Aorta (tissue), 5 donors: ENCODE results near the gene DENND10. TPM values are rescaled to one million over a fixed set of nuclear protein-coding genes. Genes with fewer than 3 reads are reported as not detected.

Experiments
- ATAC-seq: fragments of 200-7000 bp; cut with Tn5 transposase; one replicate; pipeline ENCODE4 v1.9.1; 2022; ENCODE audit warnings: moderate library complexity; ENCODE audit not compliant: low FRiP score
- DNase-seq, 2 donors: peaks; one replicate each; pipeline ENCODE4 v3.0.0-alpha.2; 2020
- H3K27ac ChIP-seq, 2 donors: one replicate each; pipeline ENCODE4 v1.5.1; 2013; ENCODE audit warnings: low read length in 2 of 2, mild to moderate bottlenecking in 2 of 2, moderate library complexity in 2 of 2, control low read depth in 1 of 2, inconsistent platforms in 1 of 2, low read depth in 1 of 2
- H3K27me3 ChIP-seq, 2 donors: one replicate each; pipeline ENCODE4 v1.6.1; 2013; ENCODE audit warnings: control low read depth in 1 of 2, low read length in 1 of 2, mild to moderate bottlenecking in 1 of 2, moderate library complexity in 1 of 2; ENCODE audit not compliant: insufficient read depth in 2 of 2, control insufficient read depth in 1 of 2
- H3K36me3 ChIP-seq, 2 donors: one replicate each; pipeline ENCODE4 v1.6.1; 2013; ENCODE audit warnings: control low read depth in 1 of 2, low read length in 1 of 2, mild to moderate bottlenecking in 1 of 2; ENCODE audit not compliant: insufficient read depth in 2 of 2, control insufficient read depth in 1 of 2
- H3K4me1 ChIP-seq, 2 donors: one replicate each; pipeline ENCODE4 v1.6.1; 2013; ENCODE audit warnings: low read length in 2 of 2, control low read depth in 1 of 2, mild to moderate bottlenecking in 1 of 2, moderate library complexity in 1 of 2; ENCODE audit not compliant: insufficient read depth in 2 of 2, control insufficient read depth in 1 of 2
- H3K4me3 ChIP-seq, 2 donors: one replicate each; pipeline ENCODE4 v1.5.1; 2013; ENCODE audit warnings: low read length in 2 of 2, control low read depth in 1 of 2, mild to moderate bottlenecking in 1 of 2
- H3K9me3 ChIP-seq: one replicate; pipeline ENCODE4 v1.6.1; 2013; ENCODE audit warnings: mild to moderate bottlenecking, low read length; ENCODE audit not compliant: control insufficient read depth
- WGBS, 2 donors: extraction: QIAGEN DNeasy Blood & Tissue Kit; methylation state at CpG; one replicate each; pipeline ENCODE4 v1.1.7; 2013; 5-methylcytosine and 5-hydroxymethylcytosine counted together
- intact Hi-C, 2 donors: fragments of 100-400 bp; cut with DNase I; formaldehyde crosslinking; loops; one replicate each; pipeline versions ENCODE4 v1.14.2 to v1.15.0; 2022
- long read RNA-seq, 2 donors: library from polyadenylated mRNA; unstranded; transcript quantifications; one replicate each; pipeline ENCODE4 v2.0.0, GENCODE V29; 2020 to 2021
- polyA plus RNA-seq, 2 donors: library from polyadenylated mRNA; stranded (reverse); fragments of 200-250 nt; gene quantifications; one replicate each; pipeline ENCODE4 v1.2.3, GENCODE V29; 2013
- total RNA-seq, 2 donors: library from RNA; stranded (reverse); fragmentation: NEBNext Ultra II Directional; extraction: Animal tissue kit (Norgen Biotek cat#: 25700); gene quantifications; one replicate each; pipeline ENCODE4 v1.2.1, GENCODE V29; 2021
- donor health status: healthy with polysubstance abuse.
- donor health status: Bipolar disorder and iron deficiency.
- donor health status: DM: no; HTN: no; CAD: no.
- donor health status: DM: no; HTN: no; CAD: no.
- donor health status: DM: yes; HTN: yes; CAD: no.

The DENND10 gene, protein sequence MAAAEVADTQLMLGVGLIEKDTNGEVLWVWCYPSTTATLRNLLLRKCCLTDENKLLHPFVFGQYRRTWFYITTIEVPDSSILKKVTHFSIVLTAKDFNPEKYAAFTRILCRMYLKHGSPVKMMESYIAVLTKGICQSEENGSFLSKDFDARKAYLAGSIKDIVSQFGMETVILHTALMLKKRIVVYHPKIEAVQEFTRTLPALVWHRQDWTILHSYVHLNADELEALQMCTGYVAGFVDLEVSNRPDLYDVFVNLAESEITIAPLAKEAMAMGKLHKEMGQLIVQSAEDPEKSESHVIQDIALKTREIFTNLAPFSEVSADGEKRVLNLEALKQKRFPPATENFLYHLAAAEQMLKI
- total RNA-seq = 10 to 100 TPM; 18.5 to 28.8 TPM
- 10 to 100 TPM; 15.2 to 28.2 TPM for polyA plus RNA-seq
- long read RNA-seq, donor 1, transcript FAM45A-201 (9 exons, 1,648 nt) = major isoform, 28 of 63 reads
- long read RNA-seq, donor 1, partial matches to known transcripts = 2 of 63 reads
- long read RNA-seq, donor 1, other reads (novel, unspliced or antisense) = 32 of 63 reads
- long read RNA-seq, donor 2, partial matches to known transcripts = 1 of 9 reads
- long read RNA-seq, donor 2, other reads (novel, unspliced or antisense) = 7 of 9 reads

DNA sequence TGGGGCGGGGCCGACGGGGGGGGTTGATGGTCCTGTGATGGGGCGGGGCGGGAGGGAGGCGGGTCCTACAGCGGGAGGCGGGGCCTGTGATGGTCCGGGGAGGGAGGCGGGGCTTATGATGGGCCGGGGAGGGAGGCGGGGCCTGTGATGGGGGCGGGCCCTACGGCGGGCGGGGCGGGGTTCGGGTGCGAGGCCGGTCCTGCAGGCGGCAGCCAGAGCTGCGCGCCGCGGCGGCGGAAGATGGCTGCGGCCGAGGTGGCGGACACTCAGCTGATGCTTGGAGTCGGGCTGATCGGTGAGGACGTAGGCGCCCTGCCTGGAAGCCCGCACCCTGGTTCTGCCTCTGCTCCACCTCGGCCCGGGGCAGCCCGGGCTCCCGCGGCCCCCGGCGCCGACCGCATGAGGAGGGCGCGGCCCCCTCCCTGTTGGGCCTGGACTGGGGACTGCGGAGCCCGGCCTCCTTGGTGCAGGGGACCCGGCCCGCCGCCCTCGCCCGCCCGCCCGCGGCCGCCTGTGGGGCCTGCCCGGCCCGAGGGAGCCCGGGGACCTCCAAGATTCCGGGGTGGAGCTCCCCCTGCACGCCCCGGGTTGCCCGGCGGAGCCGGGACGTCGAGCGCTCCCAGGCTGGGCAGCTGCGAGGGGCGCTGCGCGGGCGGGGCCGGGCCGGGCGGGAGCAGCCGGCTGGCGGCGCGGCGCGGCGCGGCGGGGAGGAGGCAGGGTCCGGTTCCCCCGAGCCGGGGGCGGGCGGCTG lies at the start of gene DENND10:
TSS of gene DENND10 (plus strand) at position 211 of the 751 bp plus-strand sequence. CDS start at position 241, 30 bp downstream.
- peak; percentile 83 to 95 for DNase-seq
- H3K27ac ChIP-seq = no peak within 1 kb of the TSS
- H3K4me3 ChIP-seq = peak within 1 kb of the TSS; percentile 43 to 80
- no peaks in the 10 kb centered on the region for H3K36me3 ChIP-seq
- peak; percentile 95 for ATAC-seq
- no peaks in the 10 kb centered on the region for H3K9me3 ChIP-seq
- H3K4me1 ChIP-seq = no peaks in the 10 kb centered on the region
- peaks cover 0 to 2% of the 10 kb centered on the region in 2 donors for H3K27me3 ChIP-seq
- intact Hi-C loops = no loop called here
- 1 to 2% methylated on average over 9 to 91 of the region's 91 CpGs for WGBS, 2 donors

DNA sequence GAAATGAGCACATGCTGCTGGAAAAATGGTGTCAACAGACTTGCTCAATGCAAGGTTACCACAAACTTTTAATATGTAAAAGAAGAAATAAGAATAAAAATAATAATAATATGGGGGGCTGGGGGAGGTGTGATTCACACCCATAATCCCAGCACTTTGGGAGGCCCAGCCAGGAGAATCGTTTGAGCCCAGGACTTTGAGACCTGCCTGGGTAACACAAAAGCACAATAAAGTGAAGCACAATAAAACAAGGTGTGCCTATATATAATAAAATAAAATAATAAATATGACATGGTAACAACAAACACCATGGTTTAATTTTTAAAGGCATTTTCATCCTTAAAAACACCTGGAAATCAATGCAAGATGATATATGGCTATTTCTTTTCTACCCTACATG lies 48.4 kb upstream of the DENND10 start:
- WGBS, 2 donors = 84 to 85% methylated on average over 1 of the region's 1 CpG
- Histone ChIP-seq H3K4me3 (no peak overlapping the region), H3K4me1 (peaks cover 0 to 2% of the 10 kb centered on the region in 2 donors), H3K9me3 (no peaks in the 10 kb centered on the region), H3K27me3 (no peaks in the 10 kb centered on the region), H3K27ac (no peak overlapping the region), H3K36me3 (peaks cover 11 to 21% of the 10 kb centered on the region in 2 donors)
- intact Hi-C loops = no loop called here
- no peak for ATAC-seq
- DNase-seq = no peak

DNA sequence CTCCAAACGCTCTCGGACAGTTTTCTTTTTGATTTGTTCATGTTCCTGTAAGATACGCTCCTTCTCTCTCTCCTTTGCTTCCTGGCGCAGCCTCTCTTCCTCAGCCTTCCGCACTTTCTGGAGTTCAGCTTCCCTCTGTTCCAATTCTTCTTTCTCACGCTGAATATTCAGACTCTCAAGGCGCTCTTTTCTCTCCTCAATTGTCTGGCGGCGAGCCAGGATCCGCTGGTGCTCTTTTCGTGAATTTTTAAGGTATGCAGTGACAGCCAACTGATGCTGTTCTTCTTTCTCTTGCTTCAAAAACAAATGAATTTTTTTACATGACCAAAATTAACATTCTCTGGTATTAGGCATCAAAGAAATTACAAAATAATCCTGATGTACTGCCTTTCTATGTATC lies 45.9 kb upstream of the DENND10 start:
- WGBS, 2 donors = 86 to 87% methylated on average over 11 of the region's 11 CpGs
- intact Hi-C loops = no loop called here
- H3K27me3 ChIP-seq = no peaks in the 10 kb centered on the region
- no peak for DNase-seq
- H3K36me3 ChIP-seq = peaks cover 8 to 14% of the 10 kb centered on the region in 2 donors
- H3K27ac ChIP-seq = no peak overlapping the region
- H3K4me1 ChIP-seq = peaks cover 0 to 2% of the 10 kb centered on the region in 2 donors
- ATAC-seq = no peak
- no peak overlapping the region for H3K4me3 ChIP-seq
- H3K9me3 ChIP-seq = no peaks in the 10 kb centered on the region

GRCh38 chr10:119059557-119059956 lies 44.4 kb upstream of the DENND10 start:
- no peak overlapping the region for H3K27ac ChIP-seq
- 76 to 78% methylated on average over 4 of the region's 4 CpGs for WGBS, 2 donors
- ATAC-seq (no peak), DNase-seq (no peak)
- H3K36me3 ChIP-seq = peaks cover 7 to 11% of the 10 kb centered on the region in 2 donors
- H3K4me3 ChIP-seq = no peak overlapping the region
- H3K9me3 ChIP-seq = no peaks in the 10 kb centered on the region
- intact Hi-C loops = no loop called here
- H3K4me1 ChIP-seq = peaks cover 0 to 2% of the 10 kb centered on the region in 2 donors
- H3K27me3 ChIP-seq = no peaks in the 10 kb centered on the region

GRCh38 chr10:119060107-119060506 lies 43.8 kb upstream of the DENND10 start:
- ATAC-seq = no peak
- Histone ChIP-seq H3K36me3 (peaks cover 8 to 9% of the 10 kb centered on the region in 2 donors), H3K27me3 (no peaks in the 10 kb centered on the region), H3K9me3 (no peaks in the 10 kb centered on the region), H3K27ac (no peak overlapping the region), H3K4me1 (peaks cover 0 to 2% of the 10 kb centered on the region in 2 donors), H3K4me3 (no peak overlapping the region)
- WGBS, 2 donors = 79 to 85% methylated on average over 1 of the region's 1 CpG
- DNase-seq = no peak
- intact Hi-C loops = no loop called here

- no peak for DNase-seq
- Histone ChIP-seq H3K4me3 (no peak overlapping the region), H3K27ac (no peak overlapping the region), H3K27me3 (no peaks in the 10 kb centered on the region), H3K4me1 (peaks cover 0 to 2% of the 10 kb centered on the region in 2 donors), H3K36me3 (peaks cover 9 to 18% of the 10 kb centered on the region in 2 donors), H3K9me3 (no peaks in the 10 kb centered on the region)
- no peak for ATAC-seq
- intact Hi-C loops = no loop called here
- 68 to 75% methylated on average over 1 of the region's 1 CpG for WGBS, 2 donors
Observed at GRCh38 chr10:119061352-119061751, 42.6 kb upstream of the DENND10 start.

- Histone ChIP-seq H3K4me3 (no peak overlapping the region), H3K27me3 (no peaks in the 10 kb centered on the region), H3K4me1 (peaks cover 0 to 2% of the 10 kb centered on the region in 2 donors), H3K36me3 (peaks cover 9 to 18% of the 10 kb centered on the region in 2 donors), H3K27ac (no peak overlapping the region), H3K9me3 (no peaks in the 10 kb centered on the region)
- ATAC-seq = no peak
- 77 to 80% methylated on average over 2 of the region's 2 CpGs for WGBS, 2 donors
- intact Hi-C loops = no loop called here
- no peak for DNase-seq
Observed at GRCh38 chr10:119061926-119062325, 42.0 kb upstream of the DENND10 start.

DNA sequence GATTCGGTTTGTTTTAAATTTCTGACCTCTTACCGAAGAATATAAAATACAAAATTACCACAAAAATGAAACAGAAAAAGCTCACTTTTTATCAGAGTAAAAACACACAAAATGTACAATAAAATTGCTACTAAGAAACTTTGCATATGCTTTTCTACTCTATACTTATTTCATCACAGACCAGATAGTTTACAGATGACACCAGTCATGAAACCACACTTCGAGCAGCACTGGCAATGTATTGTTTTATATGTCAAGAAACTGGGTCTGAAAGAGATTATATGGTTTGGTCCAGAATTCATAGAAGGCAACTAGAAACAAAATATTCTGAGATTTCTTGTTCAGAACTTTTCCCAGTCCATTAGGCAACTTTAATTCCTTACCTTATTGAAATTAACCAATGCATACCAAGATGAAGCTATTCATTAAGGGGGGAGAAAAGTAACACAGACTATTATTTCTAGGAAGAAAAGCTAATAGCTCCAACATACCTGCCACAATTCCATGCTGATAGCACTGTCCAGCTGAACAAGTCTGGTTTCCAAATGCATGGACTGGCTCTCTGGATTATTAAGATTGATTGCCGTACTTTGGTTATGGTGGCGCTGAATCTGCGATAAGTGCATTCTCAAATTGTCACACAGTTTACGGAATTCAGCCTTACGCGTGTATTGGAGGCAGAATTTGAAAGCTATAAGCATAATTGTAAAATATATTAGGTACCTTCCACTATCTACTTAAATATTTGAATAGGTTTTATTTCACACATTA lies 33.3 kb upstream of the DENND10 start:
- Histone ChIP-seq H3K4me1 (no peaks in the 10 kb centered on the region), H3K27ac (no peak overlapping the region), H3K36me3 (peaks cover 2 to 9% of the 10 kb centered on the region in 2 donors), H3K27me3 (no peaks in the 10 kb centered on the region), H3K9me3 (no peaks in the 10 kb centered on the region), H3K4me3 (no peak overlapping the region)
- ATAC-seq = no peak
- intact Hi-C loops = no loop called here
- DNase-seq = no peak
- WGBS, 2 donors = 92 to 94% methylated on average over 9 of the region's 9 CpGs
